ENCODE data around the gene KLHL3.

Gene KLHL3

DNA sequence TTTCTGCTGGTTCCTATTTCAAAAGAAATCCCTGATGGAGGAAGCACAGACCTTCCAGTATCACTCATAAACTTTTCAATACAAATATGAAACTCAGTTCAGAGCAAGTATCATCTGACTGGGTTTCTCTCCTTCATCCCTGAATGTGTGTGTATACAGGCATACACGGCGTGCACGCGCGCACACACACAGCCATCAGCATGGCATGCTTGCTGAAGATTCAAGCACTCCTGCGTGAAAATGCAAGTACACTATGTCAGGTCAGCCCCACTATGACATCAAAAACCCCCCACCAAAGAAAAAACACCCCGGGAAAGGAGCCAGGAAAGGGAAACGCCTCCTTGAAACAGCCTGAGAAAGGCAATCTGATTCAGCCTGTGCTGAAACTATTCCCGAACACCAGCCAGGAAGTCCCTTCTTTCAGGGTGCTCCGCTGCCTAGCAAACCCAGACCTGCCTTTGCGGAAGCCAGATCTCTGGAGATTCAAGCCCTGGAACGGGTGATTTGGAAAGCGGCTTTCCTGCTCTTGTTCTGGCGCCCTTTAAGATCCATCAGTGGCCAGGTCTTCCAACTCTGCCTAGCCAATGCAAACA is 831 bp downstream of the KLHL3 start:
- no peak for TF ChIP-seq CTCF (IDR thresholded peaks at IDR 0.05; ENCODE audit: low read depth, low read length)
- H3K4me3 ChIP-seq (replicated peaks in 1 of 2; ENCODE audit: low read depth in 2 of 2, low read length in 2 of 2) = peak overlapping the region; percentile 48 to 56
- peak; percentile 57 to 71 for DNase-seq (ENCODE audit: low read depth in 2 of 2)

DNA sequence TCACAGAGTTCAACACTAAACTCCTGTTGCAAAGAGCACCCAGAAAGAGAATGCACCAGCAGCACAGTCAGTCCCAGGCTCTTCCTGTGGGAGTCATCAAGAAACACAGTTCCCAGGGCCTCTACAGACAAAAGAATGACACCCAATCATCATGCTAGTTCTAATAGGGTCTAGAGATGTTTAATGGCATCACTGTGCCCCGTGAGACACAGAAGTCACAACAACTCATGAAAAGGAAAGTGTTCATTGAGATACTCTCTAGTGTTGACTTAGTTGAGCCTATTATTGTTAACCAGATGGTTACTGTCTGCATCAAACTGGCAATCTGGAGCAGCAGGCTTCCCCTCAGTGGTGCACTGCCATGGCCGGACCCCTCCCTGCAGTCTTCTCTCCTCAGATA is 1.6 kb downstream of the KLHL3 start:
- TF ChIP-seq CTCF (IDR thresholded peaks at IDR 0.05; ENCODE audit: low read depth, low read length) = no peak
- peak; percentile 27 to 34 for DNase-seq (ENCODE audit: low read depth in 2 of 2)
- H3K4me3 ChIP-seq (replicated peaks in 1 of 2; ENCODE audit: low read depth in 2 of 2, low read length in 2 of 2) = peak overlapping the region in 1 of 2 donors; percentile 56

DNA sequence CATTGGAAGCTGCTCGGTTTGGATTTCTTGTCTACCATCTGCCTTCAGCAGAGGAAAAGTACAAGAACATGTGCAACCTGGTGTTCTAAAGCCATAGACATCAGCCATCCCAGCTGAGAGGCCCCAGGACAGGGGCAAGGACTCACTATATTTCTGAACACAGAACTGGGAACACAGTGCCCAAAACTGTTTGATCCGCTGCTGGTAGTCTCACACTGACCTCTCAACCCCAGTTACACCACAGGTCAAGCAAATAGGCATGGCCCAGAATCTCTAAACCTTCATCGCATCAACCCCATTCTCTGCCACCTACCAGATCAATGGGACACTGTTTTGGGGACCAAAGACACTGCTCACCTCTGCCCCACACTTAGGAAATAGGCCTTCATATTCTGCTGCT is 2.0 kb downstream of the KLHL3 start:
- H3K4me3 ChIP-seq (replicated peaks in 1 of 2; ENCODE audit: low read depth in 2 of 2, low read length in 2 of 2) = peak overlapping the region in 1 of 2 donors; percentile 56
- no peak for TF ChIP-seq CTCF (IDR thresholded peaks at IDR 0.05; ENCODE audit: low read depth, low read length)
- DNase-seq (ENCODE audit: low read depth in 2 of 2) = no peak

- H3K4me3 ChIP-seq (replicated peaks in 1 of 2; ENCODE audit: low read depth in 2 of 2, low read length in 2 of 2) = no peak overlapping the region
- TF ChIP-seq CTCF (IDR thresholded peaks at IDR 0.05; ENCODE audit: low read depth, low read length) = no peak
- no peak for DNase-seq (ENCODE audit: low read depth in 2 of 2)
Observed at GRCh38 chr5:137733006-137733405, 2.9 kb downstream of the KLHL3 start.

DNA sequence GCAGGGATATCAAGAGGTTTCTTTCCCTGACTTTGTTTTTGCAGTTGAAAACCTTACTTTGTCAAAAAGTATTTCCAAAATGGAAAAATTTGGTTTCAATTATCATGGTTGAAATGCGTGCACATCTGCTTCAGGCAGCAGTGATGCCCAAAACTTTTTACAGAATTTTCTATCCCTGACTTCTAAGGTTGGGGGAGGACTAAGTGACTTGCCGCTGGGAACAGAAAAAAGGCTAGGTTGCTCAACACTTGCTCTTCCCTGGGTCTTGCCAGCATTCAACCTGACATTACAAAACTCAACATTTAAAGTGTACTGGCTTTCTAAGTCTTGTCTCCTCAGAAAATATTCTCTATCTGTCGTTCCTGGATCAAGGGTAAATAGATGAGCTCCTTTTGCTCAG is 4.7 kb downstream of the KLHL3 start:
- H3K4me3 ChIP-seq (replicated peaks in 1 of 2; ENCODE audit: low read depth in 2 of 2, low read length in 2 of 2) = no peak overlapping the region
- peak in 1 of 2 donors; percentile 34 for DNase-seq (ENCODE audit: low read depth in 2 of 2)
- TF ChIP-seq CTCF (IDR thresholded peaks at IDR 0.05; ENCODE audit: low read depth, low read length) = no peak

- DNase-seq (ENCODE audit: low read depth in 2 of 2) = peak in 1 of 2 donors; percentile 58
- H3K4me3 ChIP-seq (replicated peaks in 1 of 2; ENCODE audit: low read depth in 2 of 2, low read length in 2 of 2) = no peak overlapping the region
- no peak for TF ChIP-seq CTCF (IDR thresholded peaks at IDR 0.05; ENCODE audit: low read depth, low read length)
Observed at GRCh38 chr5:137730336-137730735, 5.6 kb downstream of the KLHL3 start.

DNA sequence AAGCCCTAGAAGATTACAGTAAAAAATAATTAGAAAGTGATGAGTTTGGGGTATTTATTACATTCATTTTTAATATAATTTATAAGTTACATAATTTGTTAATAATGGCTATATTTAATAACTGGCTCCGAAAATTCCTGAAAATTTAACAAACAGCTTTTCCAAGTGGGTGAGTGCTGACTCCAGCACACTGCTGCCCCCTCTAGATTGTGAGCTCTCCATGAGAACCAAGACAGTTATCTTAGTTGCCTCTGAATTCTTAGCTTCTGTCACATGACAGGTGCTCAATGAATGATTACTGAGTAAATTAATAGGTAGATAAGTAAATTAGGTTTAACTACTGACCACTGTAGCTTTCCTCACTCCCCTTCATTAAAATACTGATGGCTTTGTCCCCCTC is 7.8 kb downstream of the KLHL3 start:
- no peak overlapping the region for H3K4me3 ChIP-seq (replicated peaks in 1 of 2; ENCODE audit: low read depth in 2 of 2, low read length in 2 of 2)
- no peak for TF ChIP-seq CTCF (IDR thresholded peaks at IDR 0.05; ENCODE audit: low read depth, low read length)
- no peak for DNase-seq (ENCODE audit: low read depth in 2 of 2)

Data from cardiac fibroblast (primary cell).